Measurements from ENCODE around the gene FSTL5. TPM values are rescaled to one million over a fixed set of nuclear protein-coding genes. Genes with fewer than 3 reads are reported as not detected.

FSTL5 gene
- total and polyA plus RNA-seq, 10 of the 15 experiments (the other 5 are each of a cell fraction or from before 2014, with no cell fraction given), result 0.04 to 2.4 (median 0.08) TPM; not detected in 4

DNA sequence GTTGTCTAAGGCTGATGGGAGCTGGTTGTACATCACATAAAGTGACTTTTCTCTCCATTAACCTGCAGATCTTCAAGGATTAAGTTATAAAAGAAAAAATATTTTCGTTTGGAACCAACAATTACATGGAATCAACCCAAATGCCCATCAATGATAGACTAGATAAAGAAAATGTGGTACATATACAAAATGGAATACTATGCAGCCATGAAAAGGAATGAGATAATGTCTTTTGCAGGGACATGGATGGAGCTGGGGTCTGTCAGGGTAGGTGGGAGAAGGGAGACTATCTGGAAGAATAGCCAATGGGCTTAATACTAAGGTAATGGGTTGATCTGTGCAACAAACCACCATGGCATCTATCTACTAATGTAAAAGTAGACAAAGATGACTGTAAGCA is 313.2 kb downstream of the FSTL5 start:
- Histone ChIP-seq H3K4me1 (ENCODE audit: control insufficient read depth, insufficient read depth, low read length) (no peaks in the 10 kb centered on the region), H3K27ac (ENCODE audit: control insufficient read depth, insufficient read depth) (no peak overlapping the region), H4K20me1 (ENCODE audit: control insufficient read depth, insufficient read depth) (no peaks in the 10 kb centered on the region), H3K79me2 (ENCODE audit: control insufficient read depth, insufficient read depth, low read length) (no peaks in the 10 kb centered on the region), H3K9me3 (replicated peaks; ENCODE audit: control insufficient read depth, insufficient read depth, low read length) (no peaks in the 10 kb centered on the region), H3K4me2 (ENCODE audit: control insufficient read depth, insufficient read depth) (no peak overlapping the region), H3K27me3 (replicated peaks in 1 of 2; ENCODE audit: control insufficient read depth in 2 of 2, insufficient read depth in 2 of 2, low read length in 1 of 2) (no peaks in the 10 kb centered on the region), H2AFZ (ENCODE audit: control insufficient read depth, low read depth, low read length) (no peak overlapping the region), H3K4me3 (no peak overlapping the region), H3K36me3 (ENCODE audit: control insufficient read depth in 2 of 2, insufficient read depth in 2 of 2, low read length in 1 of 2) (no peaks in the 10 kb centered on the region), H3K9ac (ENCODE audit: control insufficient read depth, insufficient read depth, low read length) (no peak overlapping the region)
- ChIA-PET SMC1A (ENCODE audit: uncharacterized antibody, unreplicated experiment) (interaction anchor here (1.2 kb wide), 1 partner anchor 9 kb away, joined by 3 read pairs; no protein-coding TSS in a partner anchor), POLR2A (no interaction called here), CTCF (no interaction called here), RAD21 (ENCODE audit: unreplicated experiment) (no interaction called here)
- intact Hi-C loops (cut with micrococcal nuclease; ENCODE audit: unreplicated experiment) (no loop called here), in situ Hi-C loops (cut with MboI) (no loop called here)
- ATAC-seq (no peak), DNase-seq (ENCODE audit: low read depth, low spot score) (no peak), FAIRE-seq (no peak)
- TF ChIP-seq MEF2A (IDR thresholded peaks at IDR 0.05; ENCODE audit: insufficient read depth, low read depth, low read length) (no peak), CEBPB (IDR thresholded peaks at IDR 0.05; ENCODE audit: borderline replicate concordance in 1 of 2, low read depth in 2 of 2, low read length in 2 of 2) (no peak), SMAD1 (IDR thresholded peaks at IDR 0.05; ENCODE audit: low read depth, partially characterized antibody) (no peak), EP300 (IDR thresholded peaks at IDR 0.05; ENCODE audit: borderline replicate concordance in 1 of 2, control insufficient read depth in 1 of 2, low read depth in 2 of 2, low read length in 2 of 2) (no peak), NFYB (IDR thresholded peaks at IDR 0.05; ENCODE audit: insufficient read depth, low read depth, low read length) (no peak), CHD2 (IDR thresholded peaks at IDR 0.05; ENCODE audit: borderline replicate concordance, low read depth, low read length) (no peak), BACH1 (IDR thresholded peaks at IDR 0.05; ENCODE audit: borderline replicate concordance) (no peak)
- TF ChIP-seq, protein P1, sequence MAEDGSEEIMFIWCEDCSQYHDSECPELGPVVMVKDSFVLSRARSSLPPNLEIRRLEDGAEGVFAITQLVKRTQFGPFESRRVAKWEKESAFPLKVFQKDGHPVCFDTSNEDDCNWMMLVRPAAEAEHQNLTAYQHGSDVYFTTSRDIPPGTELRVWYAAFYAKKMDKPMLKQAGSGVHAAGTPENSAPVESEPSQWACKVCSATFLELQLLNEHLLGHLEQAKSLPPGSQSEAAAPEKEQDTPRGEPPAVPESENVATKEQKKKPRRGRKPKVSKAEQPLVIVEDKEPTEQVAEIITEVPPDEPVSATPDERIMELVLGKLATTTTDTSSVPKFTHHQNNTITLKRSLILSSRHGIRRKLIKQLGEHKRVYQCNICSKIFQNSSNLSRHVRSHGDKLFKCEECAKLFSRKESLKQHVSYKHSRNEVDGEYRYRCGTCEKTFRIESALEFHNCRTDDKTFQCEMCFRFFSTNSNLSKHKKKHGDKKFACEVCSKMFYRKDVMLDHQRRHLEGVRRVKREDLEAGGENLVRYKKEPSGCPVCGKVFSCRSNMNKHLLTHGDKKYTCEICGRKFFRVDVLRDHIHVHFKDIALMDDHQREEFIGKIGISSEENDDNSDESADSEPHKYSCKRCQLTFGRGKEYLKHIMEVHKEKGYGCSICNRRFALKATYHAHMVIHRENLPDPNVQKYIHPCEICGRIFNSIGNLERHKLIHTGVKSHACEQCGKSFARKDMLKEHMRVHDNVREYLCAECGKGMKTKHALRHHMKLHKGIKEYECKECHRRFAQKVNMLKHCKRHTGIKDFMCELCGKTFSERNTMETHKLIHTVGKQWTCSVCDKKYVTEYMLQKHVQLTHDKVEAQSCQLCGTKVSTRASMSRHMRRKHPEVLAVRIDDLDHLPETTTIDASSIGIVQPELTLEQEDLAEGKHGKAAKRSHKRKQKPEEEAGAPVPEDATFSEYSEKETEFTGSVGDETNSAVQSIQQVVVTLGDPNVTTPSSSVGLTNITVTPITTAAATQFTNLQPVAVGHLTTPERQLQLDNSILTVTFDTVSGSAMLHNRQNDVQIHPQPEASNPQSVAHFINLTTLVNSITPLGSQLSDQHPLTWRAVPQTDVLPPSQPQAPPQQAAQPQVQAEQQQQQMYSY (CRISPR knock-in tag; IDR thresholded peaks at IDR 0.05), result no peak
- WGBS (ENCODE audit: insufficient coverage, insufficient replicate concordance, low lambda C conversion rate, missing lambda C conversion rate), result 0% methylated on average over 1 of the region's 1 CpG
- no TSS peak for BruUV-seq (replicated peaks)

Data from GM12878 (cell line).